ENCODE results near the gene INO80E. TPM values are rescaled to one million over a fixed set of nuclear protein-coding genes. Genes with fewer than 3 reads are reported as not detected.

Gene INO80E
- total RNA-seq, 1 donor: 21.8 TPM

DNA sequence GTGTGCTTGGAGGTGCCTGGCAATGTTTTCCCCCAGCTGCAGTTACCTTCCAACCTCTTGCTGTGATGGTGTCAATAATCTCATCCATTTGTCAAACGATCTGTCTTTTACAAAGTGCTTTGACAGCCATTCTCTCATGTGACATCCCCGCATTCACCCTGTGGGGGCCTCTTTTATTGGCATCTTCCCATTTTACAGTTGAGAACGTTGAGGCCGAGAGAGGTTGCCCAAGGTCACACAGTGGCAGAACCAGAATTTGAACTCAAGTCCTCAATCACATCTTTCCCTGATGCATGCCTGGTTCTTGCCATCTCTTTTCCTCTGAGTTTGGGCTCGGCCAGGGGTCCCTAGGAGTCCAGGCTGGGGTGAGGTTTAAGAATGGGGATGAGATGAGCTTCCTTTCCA is 20.9 kb upstream of the INO80E start:
- DNase-seq (ENCODE audit: low read depth in 2 of 3, low spot score in 2 of 3): no peak

DNA sequence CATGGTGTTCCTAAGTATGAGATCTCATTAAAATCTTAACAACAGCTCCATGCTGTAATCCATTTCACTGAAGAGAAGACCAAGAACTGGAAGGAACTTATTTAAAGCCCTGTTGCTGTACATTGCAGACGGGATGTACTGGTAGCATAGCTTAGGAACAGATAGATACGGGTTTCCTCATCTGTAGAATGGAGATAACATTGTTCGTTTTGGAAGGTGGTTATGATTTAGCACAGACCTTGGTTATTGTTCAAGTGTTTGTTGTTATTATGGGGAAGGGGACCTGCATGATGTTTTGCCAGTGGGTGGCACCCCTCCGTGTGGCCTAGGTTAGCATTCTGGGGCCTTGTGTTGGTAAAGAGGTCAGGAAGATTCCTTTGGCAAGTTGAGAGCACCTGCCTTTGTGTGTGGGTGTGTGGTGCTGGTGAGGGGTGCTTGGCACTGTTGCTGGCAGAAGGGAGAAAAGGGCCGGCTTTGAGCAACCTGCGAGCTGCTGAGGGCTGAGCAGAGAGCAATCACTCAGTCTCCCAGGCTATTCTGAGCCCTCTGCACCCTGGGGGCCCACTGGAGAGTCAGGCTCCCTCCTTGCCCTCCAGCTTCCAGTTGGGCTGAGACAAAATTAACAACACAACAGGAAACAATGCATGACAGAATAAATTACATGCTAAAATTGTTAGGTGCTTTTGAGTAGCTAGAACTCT is 20.1 kb upstream of the INO80E start:
- DNase-seq (ENCODE audit: low read depth in 2 of 3, low spot score in 2 of 3): no peak

DNA sequence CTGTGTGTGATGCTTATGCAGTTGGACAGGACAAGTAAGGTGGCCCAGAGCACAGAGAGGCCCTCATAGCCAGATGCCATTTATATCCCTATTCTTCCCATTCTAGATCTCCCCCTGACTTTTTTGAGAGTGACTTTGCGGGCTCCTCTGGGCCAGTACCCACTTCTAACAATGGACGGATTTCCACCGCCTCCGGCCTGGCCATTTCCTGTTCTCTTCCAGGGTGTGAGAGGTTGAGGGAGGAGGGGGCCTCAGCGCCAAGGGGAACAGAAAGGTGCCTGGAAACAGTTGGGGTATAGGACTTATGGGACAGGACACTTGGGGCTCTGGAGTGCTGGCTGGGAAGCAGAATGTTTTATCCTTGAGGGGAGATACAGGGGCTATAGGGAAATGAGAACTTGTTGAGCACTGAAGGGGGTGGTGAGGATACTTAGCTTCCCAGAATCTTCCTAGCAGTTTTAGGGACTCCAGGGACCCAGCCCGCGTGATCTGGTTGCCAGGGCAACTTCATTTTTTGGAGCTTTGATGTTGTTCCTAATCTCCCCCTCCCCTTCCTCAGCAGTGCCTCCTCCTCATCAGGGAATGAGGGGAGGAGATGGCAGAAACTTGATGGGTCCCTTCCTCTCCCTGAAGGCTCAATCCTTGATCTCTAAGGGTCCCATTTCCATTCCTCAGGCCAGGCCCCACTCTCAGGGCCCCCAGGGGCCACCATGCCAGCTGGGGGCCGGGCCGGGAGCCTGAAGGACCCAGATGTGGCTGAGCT is 18.8 kb upstream of the INO80E start:
- DNase-seq (ENCODE audit: low read depth in 2 of 3, low spot score in 2 of 3): no peak

DNA sequence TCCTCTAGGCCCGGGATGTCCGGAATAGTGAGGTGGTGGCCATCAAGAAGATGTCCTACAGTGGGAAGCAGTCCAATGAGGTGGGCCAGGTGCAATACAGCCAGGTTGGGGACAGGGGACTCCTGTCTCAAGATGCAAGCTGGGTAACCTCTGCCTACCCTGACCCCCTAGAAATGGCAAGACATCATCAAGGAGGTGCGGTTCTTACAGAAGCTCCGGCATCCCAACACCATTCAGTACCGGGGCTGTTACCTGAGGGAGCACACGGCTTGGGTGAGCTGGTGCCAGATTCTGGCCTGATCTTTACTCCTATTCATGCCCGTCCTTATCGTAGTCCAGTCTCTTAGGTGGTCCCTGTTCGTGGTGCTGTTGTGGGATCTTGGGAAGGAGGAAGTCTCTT is 18.0 kb upstream of the INO80E start:
- DNase-seq (ENCODE audit: low read depth in 2 of 3, low spot score in 2 of 3): no peak

DNA sequence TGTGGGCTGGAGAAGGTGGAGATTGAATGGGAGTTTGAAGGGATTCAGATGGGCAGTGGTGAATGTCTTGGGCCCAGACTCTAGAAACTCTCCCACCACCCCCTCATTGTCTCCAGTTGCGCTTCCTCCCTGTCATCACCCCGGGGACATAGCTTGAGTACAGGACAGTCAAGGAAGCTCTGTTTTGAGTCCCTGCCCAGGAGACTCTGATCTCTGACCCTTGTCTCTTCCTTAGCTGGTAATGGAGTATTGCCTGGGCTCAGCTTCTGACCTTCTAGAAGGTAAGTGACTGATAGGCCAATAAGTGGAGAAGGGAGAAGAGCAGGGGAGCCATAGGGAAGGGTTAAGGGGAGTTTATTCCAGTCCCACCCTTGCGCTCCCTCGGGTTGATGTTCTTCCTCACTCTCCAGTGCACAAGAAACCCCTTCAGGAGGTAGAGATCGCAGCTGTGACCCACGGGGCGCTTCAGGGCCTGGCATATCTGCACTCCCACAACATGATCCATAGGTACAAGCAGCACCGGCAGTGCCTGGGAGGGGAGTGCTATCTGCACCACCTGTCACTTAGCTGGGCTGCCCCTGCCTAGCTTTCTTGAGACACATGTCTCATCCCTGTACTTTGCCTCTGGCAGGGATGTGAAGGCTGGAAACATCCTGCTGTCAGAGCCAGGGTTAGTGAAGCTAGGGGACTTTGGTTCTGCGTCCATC is 17.3 kb upstream of the INO80E start:
- no peak for DNase-seq (ENCODE audit: low read depth in 2 of 3, low spot score in 2 of 3)

DNA sequence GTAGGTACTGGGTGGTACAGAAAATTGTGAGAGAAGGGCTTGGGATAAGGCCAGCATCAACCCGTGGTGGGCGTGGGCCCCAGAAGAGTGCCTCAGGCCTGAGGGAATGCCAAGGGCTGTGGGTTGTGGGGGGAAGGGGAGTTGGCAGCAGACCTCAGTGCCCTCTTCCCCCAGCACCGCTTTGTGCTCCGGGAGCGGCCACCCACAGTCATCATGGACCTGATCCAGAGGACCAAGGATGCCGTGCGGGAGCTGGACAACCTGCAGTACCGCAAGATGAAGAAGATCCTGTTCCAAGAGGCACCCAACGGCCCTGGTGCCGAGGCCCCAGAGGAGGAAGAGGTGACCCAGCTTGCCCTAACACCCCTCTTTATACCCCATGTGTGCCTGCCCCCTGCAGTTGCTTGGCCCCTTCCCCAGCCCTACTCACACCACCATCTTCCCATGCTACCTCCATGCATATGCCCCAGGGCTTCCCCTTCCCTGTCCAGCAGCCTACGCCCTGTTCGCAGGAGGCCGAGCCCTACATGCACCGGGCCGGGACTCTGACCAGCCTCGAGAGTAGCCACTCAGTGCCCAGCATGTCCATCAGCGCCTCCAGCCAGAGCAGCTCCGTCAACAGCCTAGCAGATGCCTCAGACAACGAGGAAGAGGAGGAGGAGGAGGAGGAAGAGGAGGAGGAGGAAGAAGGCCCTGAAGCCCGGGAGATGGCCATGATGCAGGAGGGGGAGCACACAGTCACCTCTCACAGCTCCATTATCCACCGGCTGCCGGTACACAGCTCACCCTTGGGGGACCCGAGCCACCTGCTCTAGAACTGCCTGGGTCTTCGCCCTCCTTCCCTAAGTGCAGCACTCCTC is 13.3 kb upstream of the INO80E start:
- no peak for DNase-seq (ENCODE audit: low read depth in 2 of 3, low spot score in 2 of 3)

DNA sequence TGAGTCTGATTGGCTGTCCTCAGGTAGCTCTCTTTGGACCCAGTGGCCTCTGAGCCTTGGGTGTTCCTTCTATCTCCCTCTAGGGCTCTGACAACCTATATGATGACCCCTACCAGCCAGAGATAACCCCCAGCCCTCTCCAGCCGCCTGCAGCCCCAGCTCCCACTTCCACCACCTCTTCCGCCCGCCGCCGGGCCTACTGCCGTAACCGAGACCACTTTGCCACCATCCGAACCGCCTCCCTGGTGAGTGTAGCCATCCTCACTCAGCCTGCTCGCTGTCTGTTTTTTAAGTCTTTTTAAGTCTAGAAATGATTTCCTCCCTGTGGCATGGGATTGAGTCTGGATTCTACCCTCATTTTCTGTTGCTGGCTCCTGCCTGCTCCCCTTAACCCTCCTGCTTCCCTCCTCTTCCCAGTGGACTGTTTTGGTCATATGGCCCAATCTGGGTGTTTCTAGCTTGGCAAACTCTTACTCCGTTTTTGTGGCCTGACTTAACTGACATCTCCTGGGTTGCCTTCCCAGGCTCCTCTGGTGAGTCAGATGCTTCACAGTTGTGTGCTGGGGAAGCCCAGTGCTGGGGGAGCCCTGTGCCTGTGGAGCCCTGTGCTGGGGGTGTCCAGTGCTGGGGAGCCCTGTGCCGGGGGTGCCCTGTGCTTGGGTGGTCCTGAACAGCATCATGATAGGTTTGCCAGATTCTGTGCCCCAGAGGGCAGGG is 12.5 kb upstream of the INO80E start:
- DNase-seq (ENCODE audit: low read depth in 2 of 3, low spot score in 2 of 3): no peak

DNA sequence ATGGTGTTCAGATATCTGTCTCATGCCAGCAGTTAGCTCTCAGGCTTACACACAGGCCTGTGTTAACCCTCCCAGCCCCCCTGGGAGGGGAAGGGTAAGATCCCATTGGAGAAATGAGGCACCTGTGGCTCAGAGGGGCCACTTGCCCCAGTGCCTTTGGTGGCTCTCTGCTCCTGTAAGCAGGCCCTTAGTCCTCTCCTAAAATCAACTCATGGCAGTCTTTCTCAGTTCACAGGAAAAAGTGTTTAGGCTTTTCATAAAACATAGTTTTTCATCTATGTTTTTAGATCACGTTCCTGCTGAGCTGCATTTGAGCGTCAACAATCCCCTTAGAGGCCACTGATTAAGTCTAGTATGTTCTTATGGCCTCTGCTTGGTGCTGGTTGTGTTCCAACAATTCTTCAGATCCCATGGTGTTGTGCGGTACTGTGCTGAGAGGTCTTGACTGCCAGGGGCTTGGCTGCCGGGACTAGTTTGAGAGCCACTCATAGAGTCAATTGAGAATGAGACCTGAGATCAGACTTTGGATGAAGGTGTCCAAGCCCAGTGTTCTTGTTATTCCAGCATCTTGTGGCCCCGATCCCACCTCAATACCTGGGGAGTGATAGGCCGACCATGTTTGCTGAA is 11.8 kb upstream of the INO80E start:
- no peak for DNase-seq (ENCODE audit: low read depth in 2 of 3, low spot score in 2 of 3)

DNA sequence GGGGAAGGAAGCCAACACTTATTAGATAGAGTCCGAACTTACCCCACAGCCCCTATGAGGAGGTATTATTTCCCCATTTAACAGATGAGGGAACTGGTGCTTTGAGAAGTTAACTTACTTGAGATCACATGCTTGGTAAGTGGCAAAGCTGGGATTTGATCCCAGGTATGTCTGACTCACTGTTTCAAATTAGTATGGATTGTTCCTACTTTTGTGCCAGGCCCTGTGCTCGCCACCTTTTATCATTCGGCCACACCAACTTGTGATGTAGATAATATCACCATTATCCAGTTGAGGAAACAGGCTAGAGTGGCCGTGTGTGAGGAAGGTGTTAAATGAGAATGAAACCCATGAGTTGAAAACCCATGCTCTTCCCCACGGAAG is 11.3 kb upstream of the INO80E start:
- no peak for DNase-seq (ENCODE audit: low read depth in 2 of 3, low spot score in 2 of 3)

DNA sequence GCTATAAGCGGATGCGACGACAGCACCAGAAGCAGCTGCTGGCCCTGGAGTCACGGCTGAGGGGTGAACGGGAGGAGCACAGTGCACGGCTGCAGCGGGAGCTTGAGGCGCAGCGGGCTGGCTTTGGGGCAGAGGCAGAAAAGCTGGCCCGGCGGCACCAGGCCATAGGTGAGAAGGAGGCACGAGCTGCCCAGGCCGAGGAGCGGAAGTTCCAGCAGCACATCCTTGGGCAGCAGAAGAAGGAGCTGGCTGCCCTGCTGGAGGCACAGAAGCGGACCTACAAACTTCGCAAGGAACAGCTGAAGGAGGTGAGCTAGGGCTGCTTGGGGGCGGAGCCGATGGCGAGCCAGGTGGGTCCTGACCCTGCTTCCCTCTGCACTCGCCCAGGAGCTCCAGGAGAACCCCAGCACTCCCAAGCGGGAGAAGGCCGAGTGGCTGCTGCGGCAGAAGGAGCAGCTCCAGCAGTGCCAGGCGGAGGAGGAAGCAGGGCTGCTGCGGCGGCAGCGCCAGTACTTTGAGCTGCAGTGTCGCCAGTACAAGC is 10.7 kb upstream of the INO80E start:
- DNase-seq (ENCODE audit: low read depth in 2 of 3, low spot score in 2 of 3): no peak

DNA sequence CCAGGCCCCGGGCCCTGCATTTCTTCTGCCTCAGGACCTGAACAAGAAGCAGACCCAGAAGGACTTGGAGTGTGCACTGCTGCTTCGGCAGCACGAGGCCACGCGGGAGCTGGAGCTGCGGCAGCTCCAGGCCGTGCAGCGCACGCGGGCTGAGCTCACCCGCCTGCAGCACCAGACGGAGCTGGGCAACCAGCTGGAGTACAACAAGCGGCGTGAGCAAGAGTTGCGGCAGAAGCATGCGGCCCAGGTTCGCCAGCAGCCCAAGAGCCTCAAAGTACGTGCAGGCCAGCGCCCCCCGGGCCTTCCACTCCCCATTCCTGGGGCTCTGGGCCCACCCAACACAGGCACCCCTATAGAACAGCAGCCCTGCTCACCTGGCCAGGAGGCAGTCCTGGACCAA is 9.8 kb upstream of the INO80E start:
- no peak for DNase-seq (ENCODE audit: low read depth in 2 of 3, low spot score in 2 of 3)

DNA sequence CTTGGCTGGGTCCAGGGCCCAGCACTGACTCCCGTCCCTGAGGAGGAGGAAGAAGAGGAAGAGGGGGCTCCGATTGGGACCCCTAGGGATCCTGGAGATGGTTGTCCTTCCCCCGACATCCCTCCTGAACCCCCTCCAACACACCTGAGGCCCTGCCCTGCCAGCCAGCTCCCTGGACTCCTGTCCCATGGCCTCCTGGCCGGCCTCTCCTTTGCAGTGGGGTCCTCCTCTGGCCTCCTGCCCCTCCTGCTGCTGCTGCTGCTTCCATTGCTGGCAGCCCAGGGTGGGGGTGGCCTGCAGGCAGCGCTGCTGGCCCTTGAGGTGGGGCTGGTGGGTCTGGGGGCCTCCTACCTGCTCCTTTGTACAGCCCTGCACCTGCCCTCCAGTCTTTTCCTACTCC is 9.1 kb upstream of the INO80E start:
- no peak for DNase-seq (ENCODE audit: low read depth in 2 of 3, low spot score in 2 of 3)

DNA sequence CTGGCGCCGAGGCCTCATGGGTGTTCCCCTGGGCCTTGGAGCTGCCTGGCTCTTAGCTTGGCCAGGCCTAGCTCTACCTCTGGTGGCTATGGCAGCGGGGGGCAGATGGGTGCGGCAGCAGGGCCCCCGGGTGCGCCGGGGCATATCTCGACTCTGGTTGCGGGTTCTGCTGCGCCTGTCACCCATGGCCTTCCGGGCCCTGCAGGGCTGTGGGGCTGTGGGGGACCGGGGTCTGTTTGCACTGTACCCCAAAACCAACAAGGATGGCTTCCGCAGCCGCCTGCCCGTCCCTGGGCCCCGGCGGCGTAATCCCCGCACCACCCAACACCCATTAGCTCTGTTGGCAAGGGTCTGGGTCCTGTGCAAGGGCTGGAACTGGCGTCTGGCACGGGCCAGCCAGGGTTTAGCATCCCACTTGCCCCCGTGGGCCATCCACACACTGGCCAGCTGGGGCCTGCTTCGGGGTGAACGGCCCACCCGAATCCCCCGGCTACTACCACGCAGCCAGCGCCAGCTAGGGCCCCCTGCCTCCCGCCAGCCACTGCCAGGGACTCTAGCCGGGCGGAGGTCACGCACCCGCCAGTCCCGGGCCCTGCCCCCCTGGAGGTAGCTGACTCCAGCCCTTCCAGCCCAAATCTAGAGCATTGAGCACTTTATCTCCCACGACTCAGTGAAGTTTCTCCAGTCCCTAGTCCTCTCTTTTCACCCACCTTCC is 8.5 kb upstream of the INO80E start:
- no peak for DNase-seq (ENCODE audit: low read depth in 2 of 3, low spot score in 2 of 3)

DNA sequence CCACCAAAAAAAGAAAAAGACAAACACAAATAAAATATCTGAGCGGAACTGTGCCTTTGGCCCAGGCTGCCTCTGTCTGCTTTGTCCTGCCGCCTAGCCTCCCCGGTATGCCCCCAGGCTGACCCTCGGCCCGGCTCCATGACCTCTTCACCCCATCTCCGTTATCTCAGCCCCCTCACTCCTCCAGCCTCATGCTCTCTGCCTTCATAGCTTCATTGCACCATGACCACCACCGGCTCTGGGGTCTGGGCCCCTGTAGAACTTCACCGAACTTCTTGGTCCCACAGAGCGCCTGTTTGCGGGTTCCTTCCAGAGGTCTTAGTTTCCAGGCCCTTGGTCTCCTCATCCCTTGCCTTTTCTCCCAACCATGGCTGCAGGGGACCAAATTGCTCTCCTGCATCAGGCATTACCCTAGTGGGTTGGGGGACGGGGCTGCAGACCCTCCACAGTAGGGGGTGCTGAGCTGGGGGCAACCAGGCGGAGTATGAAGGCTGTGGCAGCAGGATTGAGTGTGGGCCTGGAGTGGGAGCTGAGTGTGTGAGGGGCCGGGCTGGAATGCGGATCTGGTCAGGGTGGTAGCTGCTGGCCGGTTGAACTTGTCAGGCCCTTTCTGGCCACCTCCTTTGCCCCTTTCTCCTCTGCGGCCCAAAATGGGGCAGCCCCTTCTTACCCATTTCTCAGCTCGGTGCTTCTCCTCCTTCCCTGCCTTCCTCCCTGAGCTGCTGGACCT is 7.5 kb upstream of the INO80E start:
- no peak for DNase-seq (ENCODE audit: low read depth in 2 of 3, low spot score in 2 of 3)

DNA sequence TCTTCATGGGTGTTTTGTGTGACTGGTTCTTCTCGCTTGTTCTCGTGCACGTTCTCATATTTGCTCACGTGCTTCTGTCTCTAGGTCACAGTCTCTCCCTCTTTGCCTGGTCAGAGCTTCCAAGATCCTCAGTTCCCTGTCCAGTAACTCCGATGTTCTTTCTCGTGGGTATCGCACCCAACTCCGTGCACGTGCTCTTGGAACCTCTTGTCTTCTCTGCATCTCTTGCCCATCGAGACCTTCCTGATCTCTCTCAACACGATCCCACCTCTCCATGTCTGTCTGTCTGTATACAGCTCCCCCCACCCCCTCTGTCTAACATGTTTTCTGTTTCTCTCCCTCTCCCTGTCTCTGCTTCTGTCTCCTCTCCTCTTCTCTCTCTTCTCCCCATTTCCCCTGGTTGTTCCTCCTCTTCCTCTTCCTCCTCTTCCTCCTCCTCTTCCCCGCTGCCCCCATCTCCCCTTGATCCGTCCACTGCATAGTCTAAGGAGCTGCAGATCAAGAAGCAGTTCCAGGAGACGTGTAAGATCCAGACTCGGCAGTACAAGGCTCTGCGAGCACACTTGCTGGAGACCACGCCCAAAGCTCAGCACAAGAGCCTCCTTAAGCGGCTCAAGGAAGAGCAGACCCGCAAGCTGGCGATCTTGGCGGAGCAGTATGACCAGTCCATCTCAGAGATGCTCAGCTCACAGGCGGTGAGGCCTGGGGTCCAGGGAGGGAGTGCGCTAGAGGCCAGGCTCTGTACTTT is 6.8 kb upstream of the INO80E start:
- DNase-seq (ENCODE audit: low read depth in 2 of 3, low spot score in 2 of 3): no peak

DNA sequence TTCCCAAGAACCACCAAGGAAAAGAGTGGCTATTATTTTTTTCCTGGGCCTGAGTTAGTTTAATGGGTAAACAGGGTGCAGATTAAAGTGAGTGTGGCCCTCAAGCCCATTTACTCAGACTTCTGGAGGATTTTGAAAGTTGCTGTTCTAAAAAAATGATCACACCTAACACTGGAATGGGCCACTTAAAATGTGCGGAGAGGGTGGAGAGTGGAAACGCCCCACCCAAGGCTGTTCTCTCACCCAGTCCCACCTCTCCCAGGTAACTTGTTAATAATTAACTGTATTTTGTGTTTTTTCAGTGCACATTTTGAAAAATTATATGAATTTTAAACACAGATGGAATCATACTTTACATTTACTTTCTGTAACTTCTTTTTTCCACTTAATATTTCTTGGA is 6.0 kb upstream of the INO80E start:
- DNase-seq (ENCODE audit: low read depth in 2 of 3, low spot score in 2 of 3): no peak

DNA sequence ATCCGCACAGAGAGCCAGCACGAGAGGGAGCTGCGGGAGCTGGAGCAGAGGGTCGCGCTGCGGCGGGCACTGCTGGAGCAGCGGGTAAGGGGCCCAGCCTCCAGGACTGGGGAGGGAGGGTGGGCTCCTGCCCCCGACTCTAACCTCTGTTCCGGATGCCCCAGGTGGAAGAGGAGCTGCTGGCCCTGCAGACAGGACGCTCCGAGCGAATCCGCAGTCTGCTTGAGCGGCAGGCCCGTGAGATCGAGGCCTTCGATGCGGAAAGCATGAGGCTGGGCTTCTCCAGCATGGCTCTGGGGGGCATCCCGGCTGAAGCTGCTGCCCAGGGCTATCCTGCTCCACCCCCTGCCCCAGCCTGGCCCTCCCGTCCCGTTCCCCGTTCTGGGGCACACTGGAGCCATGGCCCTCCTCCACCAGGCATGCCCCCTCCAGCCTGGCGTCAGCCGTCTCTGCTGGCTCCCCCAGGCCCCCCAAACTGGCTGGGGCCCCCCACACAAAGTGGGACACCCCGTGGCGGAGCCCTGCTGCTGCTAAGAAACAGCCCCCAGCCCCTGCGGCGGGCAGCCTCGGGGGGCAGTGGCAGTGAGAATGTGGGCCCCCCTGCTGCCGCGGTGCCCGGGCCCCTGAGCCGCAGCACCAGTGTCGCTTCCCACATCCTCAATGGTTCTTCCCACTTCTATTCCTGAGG is 5.0 kb upstream of the INO80E start:
- no peak for DNase-seq (ENCODE audit: low read depth in 2 of 3, low spot score in 2 of 3)
